K562 (cell line): ENCODE data around the gene ASGR2. TPM values are rescaled to one million over a fixed set of nuclear protein-coding genes. Genes with fewer than 3 reads are reported as not detected.

Source experiments
- BCL6 ChIP-seq: fragments of 250-450 bp; sonication (Bioruptor Pico); IDR thresholded peaks from 2 replicates; pipeline ENCODE4 v1.4.0; 2020
- MTA2 ChIP-seq: fragments of 450-650 bp; IDR thresholded peaks from 2 replicates; pipeline ENCODE4 v1.6.1; 2016; ENCODE audit warnings: low read depth
- REST ChIP-seq, 2 experiments: fragments of 450-650 bp; formaldehyde crosslinking in 1 of 2; IDR thresholded peaks; 2 replicates each; pipeline versions ENCODE4 v1.4.0 to v1.6.1; 2014 to 2020; ENCODE audit warnings: mild to moderate bottlenecking in 2 of 2, borderline replicate concordance in 1 of 2, low read depth in 1 of 2
- SP2 ChIP-seq: IDR thresholded peaks from 2 replicates; pipeline ENCODE4 v1.6.1; 2011; ENCODE audit warnings: mild to moderate bottlenecking, low read depth, low read length, moderate library complexity; ENCODE audit not compliant: poor library complexity, severe bottlenecking; ENCODE audit errors: extremely low read depth
- ZNF445 ChIP-seq: fragments of 250-450 bp; sonication (Bioruptor Pico); IDR thresholded peaks from 2 replicates; pipeline ENCODE4 v1.4.0; 2020; ENCODE audit warnings: low read depth, mild to moderate bottlenecking, moderate library complexity
- ZNF589 ChIP-seq: fragments of 200-800 bp; sonication (Bioruptor generic); IDR thresholded peaks from 2 replicates; pipeline ENCODE4 v1.6.1; 2016; ENCODE audit warnings: low read depth, missing genetic modification characterization, missing compliant biosample characterization
- polyA plus RNA-seq, 8 experiments: library from polyadenylated mRNA; depleted of rRNA in 4 of 8; stranded (reverse) in 5 of 8; unstranded in 3 of 8; fragments of >200 nt; fragmentation: Nextera tagmentation in 2 of 8; fragmentation: Illumina TruSeq in 1 of 8; extraction: Ambion mirVana in 2 of 8; extraction: Trizol in 1 of 8; gene quantifications; 2 replicates each; pipeline versions ENCODE4 v1.2.1 to v1.2.3, GENCODE V29; 2011 to 2014; ENCODE audit warnings: inconsistent platforms in 1 of 8, missing spikeins in 1 of 8
- total RNA-seq, 7 experiments: library from RNA; depleted of rRNA in 6 of 7; stranded (reverse); fragments of >200 nt in 6 of 7; fragmentation: Illumina TruSeq in 2 of 7; extraction: Trizol in 2 of 7; gene quantifications; 2 replicates each; pipeline versions ENCODE4 v1.2.1 to v1.2.3, GENCODE V29; 2011 to 2021; ENCODE audit warnings: low replicate concordance in 1 of 7

Gene ASGR2
- total and polyA plus RNA-seq, 9 of the 15 experiments (the other 6 are each of a cell fraction or from before 2014, with no cell fraction given): not detected

GRCh38 chr17:7137171-7137943, 22.7 kb upstream of the ASGR2 start (continued):
- no peak for TF ChIP-seq REST (IDR thresholded peaks at IDR 0.05; ENCODE audit: borderline replicate concordance)
- no peak for TF ChIP-seq REST (CRISPR knock-in tag; IDR thresholded peaks at IDR 0.05; ENCODE audit: low read depth)
- TF ChIP-seq ZNF589 (CRISPR knock-in tag): no peak
- TF ChIP-seq BCL6: no peak
- no peak for TF ChIP-seq ZNF445
- TF ChIP-seq SP2: no peak
- TF ChIP-seq MTA2: no peak
